Trophoblast cell (in vitro differentiated cells and primary cell): ENCODE data around the gene GET3.
A peak's percentile ranks its signal among the peaks of the same experiment; 100 is the strongest.

Experiments used
- DNase-seq, 2 donors: peaks; one replicate each; pipeline ENCODE4 v3.0.0-alpha.2; 2016
- H2AFZ ChIP-seq: 2 replicates; pipeline ENCODE4 v1.6.1; 2013; ENCODE audit warnings: low read length, moderate library complexity, mild to moderate bottlenecking; ENCODE audit not compliant: insufficient read depth, poor library complexity
- H2AK5ac ChIP-seq: 2 replicates; pipeline ENCODE4 v1.6.1; 2013; ENCODE audit warnings: mild to moderate bottlenecking, low read length
- H2BK120ac ChIP-seq: 2 replicates; pipeline ENCODE4 v1.6.1; 2013; ENCODE audit warnings: low read length, mild to moderate bottlenecking, moderate library complexity; ENCODE audit not compliant: insufficient read depth, poor library complexity
- H2BK12ac ChIP-seq: 2 replicates; pipeline ENCODE4 v1.6.1; 2013; ENCODE audit warnings: mild to moderate bottlenecking, low read length, moderate library complexity
- H2BK5ac ChIP-seq: 2 replicates; pipeline ENCODE4 v1.6.1; 2013; ENCODE audit warnings: low read length, low read depth, moderate library complexity, mild to moderate bottlenecking; ENCODE audit not compliant: poor library complexity
- H3K14ac ChIP-seq: 2 replicates; pipeline ENCODE4 v1.6.1; 2013; ENCODE audit warnings: mild to moderate bottlenecking, low read length
- H3K18ac ChIP-seq: 2 replicates; pipeline ENCODE4 v1.6.1; 2013; ENCODE audit warnings: mild to moderate bottlenecking, low read length
- H3K23ac ChIP-seq: 2 replicates; pipeline ENCODE4 v1.6.1; 2013; ENCODE audit warnings: low read length
- H3K27ac ChIP-seq: 2 replicates; pipeline ENCODE4 v1.5.1; 2013; ENCODE audit warnings: low read depth, mild to moderate bottlenecking, inconsistent platforms, low read length, moderate library complexity
- H3K27me3 ChIP-seq: 2 replicates; pipeline ENCODE4 v1.6.1; 2013; ENCODE audit warnings: inconsistent platforms, mild to moderate bottlenecking, low read length, moderate library complexity; ENCODE audit not compliant: insufficient read depth
- H3K36me3 ChIP-seq, 2 experiments: 1 replicate in 1 of 2; 2 replicates in 1 of 2; pipeline ENCODE4 v1.6.1; 2013; ENCODE audit warnings: low read length in 2 of 2, mild to moderate bottlenecking in 2 of 2, moderate library complexity in 1 of 2; ENCODE audit not compliant: insufficient read depth in 2 of 2, control insufficient read depth in 1 of 2
- H3K4ac ChIP-seq: 2 replicates; pipeline ENCODE4 v1.6.1; 2013; ENCODE audit warnings: low read depth, mild to moderate bottlenecking, low read length, moderate library complexity
- H3K4me1 ChIP-seq, 2 experiments: 1 replicate in 1 of 2; 2 replicates in 1 of 2; pipeline ENCODE4 v1.6.1; 2013; ENCODE audit warnings: low read length in 2 of 2, mild to moderate bottlenecking in 2 of 2, moderate library complexity in 1 of 2; ENCODE audit not compliant: insufficient read depth in 2 of 2, control insufficient read depth in 1 of 2
- H3K4me2 ChIP-seq: 2 replicates; pipeline ENCODE4 v1.6.1; 2013; ENCODE audit warnings: inconsistent platforms, mild to moderate bottlenecking, low read length, moderate library complexity
- H3K4me3 ChIP-seq: 2 replicates; pipeline ENCODE4 v1.5.1; 2013; ENCODE audit warnings: mild to moderate bottlenecking, low read depth, low read length, inconsistent platforms
- H3K79me1 ChIP-seq: one replicate; pipeline ENCODE4 v1.6.1; 2013; ENCODE audit warnings: low read length
- H3K79me2 ChIP-seq: 2 replicates; pipeline ENCODE4 v1.6.1; 2013; ENCODE audit warnings: low read length, mild to moderate bottlenecking; ENCODE audit not compliant: control insufficient read depth, insufficient read depth, poor library complexity
- H3K9ac ChIP-seq: 2 replicates; pipeline ENCODE4 v1.6.1; 2013; ENCODE audit warnings: mild to moderate bottlenecking, low read length
- H3K9me3 ChIP-seq: 2 replicates; pipeline ENCODE4 v1.6.1; 2013; ENCODE audit warnings: low read depth, mild to moderate bottlenecking, control low read depth, inconsistent platforms, low read length; ENCODE audit not compliant: insufficient read depth
- H4K12ac ChIP-seq: 2 replicates; pipeline ENCODE4 v1.6.1; 2013; ENCODE audit warnings: low read depth, mild to moderate bottlenecking, low read length, moderate library complexity
- H4K8ac ChIP-seq: 2 replicates; pipeline ENCODE4 v1.6.1; 2013; ENCODE audit warnings: low read depth, mild to moderate bottlenecking, low read length, moderate library complexity
- H4K91ac ChIP-seq: one replicate; pipeline ENCODE4 v1.6.1; 2013; ENCODE audit warnings: low read depth, mild to moderate bottlenecking, low read length, moderate library complexity
- WGBS: extraction: QIAGEN DNeasy Blood & Tissue Kit; methylation state at CpG from one replicate; pipeline ENCODE4 v1.1.7; 2013; ENCODE audit warnings: missing lambda C conversion rate; ENCODE audit not compliant: insufficient read length, insufficient coverage; ENCODE audit errors: extremely low coverage; 5-methylcytosine and 5-hydroxymethylcytosine counted together

GET3 gene

DNA sequence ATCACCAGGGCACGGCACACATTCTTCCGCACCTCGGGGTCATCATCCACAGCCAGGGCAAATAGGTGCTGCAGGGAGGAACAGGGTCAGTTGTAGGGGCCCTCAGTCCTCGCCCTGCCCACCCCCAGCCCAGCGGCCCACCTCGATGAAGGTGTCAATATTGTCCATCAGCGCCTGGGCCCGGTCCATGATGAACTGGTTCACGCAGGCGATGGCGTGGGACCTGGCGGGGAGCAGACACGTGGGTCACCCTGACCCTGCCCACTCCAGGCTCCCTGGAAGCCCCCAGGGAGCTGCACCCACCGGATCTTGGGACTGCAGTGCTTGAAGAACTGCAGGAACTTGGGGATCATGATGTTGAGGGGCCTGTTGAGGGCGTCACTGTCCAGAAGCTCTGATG, 22.2 kb upstream of the GET3 start:
- H3K36me3 ChIP-seq = peaks cover 66 to 72% of the 10 kb centered on the region in 2 experiments
- no peak overlapping the region for H3K4me2 ChIP-seq
- H4K91ac ChIP-seq = no peak overlapping the region
- no peak overlapping the region for H2AK5ac ChIP-seq
- no peak overlapping the region for H3K23ac ChIP-seq
- H4K12ac ChIP-seq = no peak overlapping the region
- no peaks in the 10 kb centered on the region for H3K27me3 ChIP-seq
- no peaks in the 10 kb centered on the region for H3K79me1 ChIP-seq
- no peak for DNase-seq
- no peak overlapping the region for H2BK5ac ChIP-seq
- no peak overlapping the region for H2AFZ ChIP-seq
- no peak overlapping the region for H3K4ac ChIP-seq
- H3K27ac ChIP-seq = no peak overlapping the region
- H3K9ac ChIP-seq = no peak overlapping the region
- WGBS = no CpG with 5 or more reads among the region's 15 CpGs
- H3K4me3 ChIP-seq = peak overlapping the region; percentile 37
- no peak overlapping the region for H2BK12ac ChIP-seq
- no peak overlapping the region for H3K14ac ChIP-seq
- no peak overlapping the region for H2BK120ac ChIP-seq
- H3K79me2 ChIP-seq = no peaks in the 10 kb centered on the region
- H3K18ac ChIP-seq = no peak overlapping the region
- H4K8ac ChIP-seq = no peak overlapping the region
- H3K9me3 ChIP-seq = no peaks in the 10 kb centered on the region
- H3K4me1 ChIP-seq = no peaks in the 10 kb centered on the region

DNA sequence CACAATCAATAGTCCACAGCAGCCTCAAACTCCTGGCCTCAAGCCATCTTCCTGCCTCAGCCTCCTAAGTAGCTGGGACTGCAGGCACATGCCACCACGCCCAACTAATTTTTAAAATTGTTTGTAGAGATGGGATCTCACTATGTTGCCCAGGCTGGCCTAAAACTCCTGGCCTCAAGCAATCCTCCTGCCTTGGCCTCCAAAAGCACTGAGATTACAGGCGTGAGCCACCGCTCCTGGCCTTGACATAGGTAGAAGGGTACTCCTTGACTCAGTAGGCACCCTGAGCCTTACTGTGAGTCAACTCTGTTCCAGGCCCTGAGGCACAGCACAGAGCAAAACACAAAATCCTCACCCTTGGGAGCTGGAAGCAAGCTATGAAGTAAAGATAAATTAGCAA, 21.4 kb upstream of the GET3 start:
- H3K79me2 ChIP-seq = peaks cover 8% of the 10 kb centered on the region
- H3K9me3 ChIP-seq = no peaks in the 10 kb centered on the region
- H3K23ac ChIP-seq = no peak overlapping the region
- DNase-seq = peak; percentile 85 to 87
- H2BK12ac ChIP-seq = no peak overlapping the region
- no peak overlapping the region for H2BK120ac ChIP-seq
- no peak overlapping the region for H2AFZ ChIP-seq
- H2BK5ac ChIP-seq = no peak overlapping the region
- no peak overlapping the region for H3K27ac ChIP-seq
- no peak overlapping the region for H3K4me2 ChIP-seq
- no CpG with 5 or more reads among the region's 3 CpGs for WGBS
- H4K8ac ChIP-seq = no peak overlapping the region
- H4K12ac ChIP-seq = no peak overlapping the region
- H3K79me1 ChIP-seq = no peaks in the 10 kb centered on the region
- no peak overlapping the region for H2AK5ac ChIP-seq
- H3K18ac ChIP-seq = no peak overlapping the region
- H3K14ac ChIP-seq = no peak overlapping the region
- H3K9ac ChIP-seq = no peak overlapping the region
- H3K4me1 ChIP-seq = peaks cover 3 to 4% of the 10 kb centered on the region in 2 experiments
- no peak overlapping the region for H3K4me3 ChIP-seq
- peaks cover 60 to 66% of the 10 kb centered on the region in 2 experiments for H3K36me3 ChIP-seq
- H3K4ac ChIP-seq = no peak overlapping the region
- H3K27me3 ChIP-seq = no peaks in the 10 kb centered on the region
- H4K91ac ChIP-seq = no peak overlapping the region

DNA sequence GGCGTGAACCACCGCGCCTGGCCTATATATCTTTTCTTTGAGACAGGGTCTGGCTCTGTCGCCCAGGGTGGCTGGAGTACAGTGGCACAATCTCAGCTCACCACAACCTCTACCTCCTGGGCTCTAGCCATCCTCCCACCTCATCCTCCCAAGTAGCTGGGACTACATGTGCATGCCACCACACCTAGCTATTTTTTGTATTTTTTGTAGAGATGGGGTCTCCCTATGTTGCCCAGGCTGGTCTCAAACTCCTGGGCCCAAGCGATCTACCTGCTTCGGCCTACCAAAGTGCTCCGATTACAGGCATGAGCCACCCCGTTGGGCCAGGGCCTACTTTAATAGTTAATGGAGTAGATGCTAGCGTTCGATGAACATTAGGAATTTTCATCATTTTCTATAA, 17.0 kb upstream of the GET3 start:
- Histone ChIP-seq H3K27ac (no peak overlapping the region), H3K18ac (no peak overlapping the region), H3K79me2 (peaks cover 23% of the 10 kb centered on the region), H3K27me3 (no peaks in the 10 kb centered on the region), H3K4me3 (no peak overlapping the region), H3K36me3 (peaks cover 30 to 31% of the 10 kb centered on the region in 2 experiments), H4K12ac (no peak overlapping the region), H3K14ac (no peak overlapping the region), H2AFZ (no peak overlapping the region), H3K9me3 (no peaks in the 10 kb centered on the region), H3K4me1 (peaks cover 3 to 5% of the 10 kb centered on the region in 2 experiments), H2AK5ac (no peak overlapping the region), H4K91ac (no peak overlapping the region), H3K23ac (no peak overlapping the region), H3K4ac (peak overlapping the region; percentile 99), H3K4me2 (peak overlapping the region; percentile 86), H2BK5ac (no peak overlapping the region), H2BK120ac (no peak overlapping the region), H4K8ac (no peak overlapping the region), H3K9ac (no peak overlapping the region), H2BK12ac (no peak overlapping the region), H3K79me1 (peaks cover 22% of the 10 kb centered on the region)
- DNase-seq = no peak
- no CpG with 5 or more reads among the region's 10 CpGs for WGBS

DNA sequence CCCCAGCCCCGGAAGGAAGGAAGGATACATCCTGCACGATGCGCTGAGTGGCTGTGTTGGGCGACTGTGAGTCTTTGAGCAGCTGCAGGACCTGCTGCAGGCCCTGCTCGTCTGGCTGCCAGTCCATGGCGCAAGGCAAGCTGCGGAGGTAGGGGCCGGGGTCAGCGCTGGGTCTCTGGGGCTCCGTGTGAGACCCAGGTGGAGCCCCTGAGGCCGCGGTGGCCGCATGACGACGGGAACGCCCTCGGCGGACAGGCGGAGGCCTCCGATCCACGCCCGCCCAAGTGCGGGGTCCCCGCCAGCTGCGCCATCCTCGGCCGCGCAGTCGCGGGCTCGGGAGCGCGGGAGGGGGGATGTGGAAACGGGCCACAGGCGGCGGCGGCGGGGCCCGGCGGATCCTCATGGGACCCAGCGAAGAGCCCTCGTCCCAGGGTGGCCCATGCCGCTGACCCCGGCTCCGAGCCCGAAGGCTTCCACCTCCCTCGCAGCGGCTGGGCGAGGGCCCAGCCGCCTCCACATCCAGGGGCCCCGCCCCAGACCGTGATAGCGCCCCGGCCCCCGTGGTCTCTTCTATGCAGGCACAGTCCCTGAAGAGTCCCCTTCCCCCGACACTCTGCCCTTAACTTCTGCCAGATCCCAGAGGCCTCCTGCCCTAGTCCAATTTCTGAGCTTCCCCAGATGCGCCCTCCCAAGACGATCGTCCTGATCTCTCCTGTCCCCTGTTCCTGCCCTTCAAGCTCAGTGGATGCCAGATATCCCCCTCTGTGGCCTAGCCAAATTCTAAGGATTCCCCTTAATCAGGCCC, 16.2 kb upstream of the GET3 start:
- Histone ChIP-seq H4K91ac (peak overlapping the region; percentile 95), H2AFZ (peak overlapping the region; percentile 30), H3K9ac (peak overlapping the region; percentile 95), H3K4me1 (peaks cover 3 to 5% of the 10 kb centered on the region in 2 experiments), H2AK5ac (peak overlapping the region; percentile 59), H3K4me2 (peak overlapping the region; percentile 86), H2BK5ac (peak overlapping the region; percentile 93), H3K27ac (peak overlapping the region; percentile 96), H3K14ac (peak overlapping the region; percentile 82), H3K23ac (no peak overlapping the region), H3K36me3 (peaks cover 23 to 24% of the 10 kb centered on the region in 2 experiments), H3K9me3 (no peaks in the 10 kb centered on the region), H3K79me1 (peaks cover 22% of the 10 kb centered on the region), H3K18ac (peak overlapping the region; percentile 63), H4K8ac (peak overlapping the region; percentile 86), H3K27me3 (no peaks in the 10 kb centered on the region), H2BK12ac (peak overlapping the region; percentile 52), H3K4ac (peak overlapping the region; percentile 99), H3K4me3 (peak overlapping the region; percentile 83), H2BK120ac (peak overlapping the region; percentile 5), H4K12ac (peak overlapping the region; percentile 54), H3K79me2 (peaks cover 23% of the 10 kb centered on the region)
- WGBS = no CpG with 5 or more reads among the region's 59 CpGs
- no peak for DNase-seq
